Spleen (tissue), 11 donors: ENCODE measurements around the gene CYP26A1. TPM values are rescaled to one million over a fixed set of nuclear protein-coding genes. Genes with fewer than 3 reads are reported as not detected.

Experiments
- DNase-seq: peaks from one replicate; pipeline ENCODE4 v3.0.0-alpha.2; 2020
- H3K27ac ChIP-seq, 8 donors: fragments of 200-600 bp; sonication (generic) in 7 of 8; 1 replicate in 4 of 8; 2 replicates in 4 of 8; pipeline versions ENCODE4 v1.5.0 to v1.8.0; 2016 to 2021; ENCODE audit warnings: inconsistent platforms in 4 of 8, mild to moderate bottlenecking in 4 of 8, moderate library complexity in 1 of 8
- H3K27me3 ChIP-seq, 7 donors: fragments of 200-600 bp; sonication (generic) in 6 of 7; replicated peaks in 1 of 7; 1 replicate in 4 of 7; 2 replicates in 3 of 7; pipeline versions ENCODE4 v1.5.0 to v1.8.0; 2016 to 2021; ENCODE audit warnings: inconsistent platforms in 3 of 7, mild to moderate bottlenecking in 1 of 7
- H3K36me3 ChIP-seq, 6 donors: fragments of 200-600 bp; sonication (generic) in 5 of 6; 1 replicate in 4 of 6; 2 replicates in 2 of 6; pipeline versions ENCODE4 v1.5.0 to v1.8.0; 2016 to 2021; ENCODE audit warnings: inconsistent platforms in 2 of 6
- H3K4me1 ChIP-seq, 6 donors: fragments of 200-600 bp; sonication (generic) in 5 of 6; 1 replicate in 3 of 6; 2 replicates in 3 of 6; pipeline versions ENCODE4 v1.5.0 to v1.8.0; 2016 to 2021; ENCODE audit warnings: inconsistent platforms in 3 of 6
- H3K4me3 ChIP-seq, 8 donors: fragments of 200-600 bp; sonication (generic) in 7 of 8; 1 replicate in 4 of 8; 2 replicates in 4 of 8; pipeline versions ENCODE4 v1.5.0 to v1.8.0; 2016 to 2021; ENCODE audit warnings: inconsistent platforms in 4 of 8, mild to moderate bottlenecking in 4 of 8, moderate library complexity in 2 of 8
- H3K9me3 ChIP-seq, 8 donors: fragments of 200-600 bp; sonication (generic) in 7 of 8; 1 replicate in 4 of 8; 2 replicates in 4 of 8; pipeline versions ENCODE4 v1.5.0 to v1.8.0; 2016 to 2021; ENCODE audit warnings: inconsistent platforms in 4 of 8
- POLR2A ChIP-seq, 3 donors: fragments of 450-650 bp; IDR thresholded peaks; one replicate each; pipeline ENCODE4 v1.5.1; 2017; ENCODE audit warnings: antibody characterized with exemption in 3 of 3, mild to moderate bottlenecking in 1 of 3
- POLR2AphosphoS5 ChIP-seq, 3 donors: sonication (generic); formaldehyde crosslinking; IDR thresholded peaks; one replicate each; pipeline ENCODE4 v1.5.1; 2017; ENCODE audit warnings: antibody characterized with exemption in 3 of 3
- WGBS, 5 donors: extraction: QIAGEN DNeasy Blood & Tissue Kit in 3 of 5; methylation state at CpG; one replicate each; pipeline versions ENCODE4 v1.1.5 to v1.1.7; 2013 to 2018; 5-methylcytosine and 5-hydroxymethylcytosine counted together
- intact Hi-C: fragments of 100-400 bp; cut with DNase I; formaldehyde crosslinking; loops from one replicate; pipeline ENCODE4 v1.15.0; 2023; ENCODE audit warnings: low total_unique reads
- polyA plus RNA-seq, 3 donors: library from polyadenylated mRNA; stranded (reverse); fragments of 200-250 nt; gene quantifications; one replicate each; pipeline ENCODE4 v1.2.1, GENCODE V29; 2013
- total RNA-seq, 7 donors: library from RNA; depleted of rRNA in 3 of 7; stranded (reverse); fragments of >200 nt in 3 of 7; fragmentation: NEBNext Ultra II Directional in 4 of 7; extraction: Animal tissue kit (Norgen Biotek cat#: 25700) in 4 of 7; gene quantifications; one replicate each; pipeline versions ENCODE4 v1.1.0 to v1.2.1, GENCODE V29; 2016 to 2021
- TF ChIP-seq, protein P1 (sequence below), 11 experiments: fragments of 200-600 bp in 7 of 11; fragments of 450-650 bp in 4 of 11; sonication (generic) in 4 of 11; IDR thresholded peaks in 8 of 11; conservative IDR thresholded peaks in 3 of 11; 1 replicate in 7 of 11; 2 replicates in 4 of 11; pipeline versions ENCODE4 v1.4.0 to v1.8.0; 2016 to 2021; ENCODE audit warnings: antibody characterized with exemption in 11 of 11, inconsistent platforms in 4 of 11, mild to moderate bottlenecking in 1 of 11
- donor health status: healthy with polysubstance abuse.
- donor health status: DM: no; HTN: no; CAD: no; lungs with moderate emphysema.
- donor health status: DM: no; HTN: no; CAD: no.
- donor health status: Bipolar disorder and iron deficiency.
- donor health status: healthy.
- donor health status: DM: no; HTN: no; CAD: no.
- donor health status: DM: yes; HTN: yes; CAD: no.

Gene CYP26A1
- total and polyA plus RNA-seq, 10 donors, result 0.03 to 0.22 (median 0.20) TPM; not detected in 6

- no peak for DNase-seq
- H3K4me1 ChIP-seq, result peaks cover 14 to 45% (median 33%) of the 10 kb centered on the region in 6 donors
- TF ChIP-seq POLR2A (IDR thresholded peaks at IDR 0.05), result no peak
- peak in 1 of 3 donors; percentile 27 for TF ChIP-seq POLR2AphosphoS5 (IDR thresholded peaks at IDR 0.05)
- TF ChIP-seq, protein P1, sequence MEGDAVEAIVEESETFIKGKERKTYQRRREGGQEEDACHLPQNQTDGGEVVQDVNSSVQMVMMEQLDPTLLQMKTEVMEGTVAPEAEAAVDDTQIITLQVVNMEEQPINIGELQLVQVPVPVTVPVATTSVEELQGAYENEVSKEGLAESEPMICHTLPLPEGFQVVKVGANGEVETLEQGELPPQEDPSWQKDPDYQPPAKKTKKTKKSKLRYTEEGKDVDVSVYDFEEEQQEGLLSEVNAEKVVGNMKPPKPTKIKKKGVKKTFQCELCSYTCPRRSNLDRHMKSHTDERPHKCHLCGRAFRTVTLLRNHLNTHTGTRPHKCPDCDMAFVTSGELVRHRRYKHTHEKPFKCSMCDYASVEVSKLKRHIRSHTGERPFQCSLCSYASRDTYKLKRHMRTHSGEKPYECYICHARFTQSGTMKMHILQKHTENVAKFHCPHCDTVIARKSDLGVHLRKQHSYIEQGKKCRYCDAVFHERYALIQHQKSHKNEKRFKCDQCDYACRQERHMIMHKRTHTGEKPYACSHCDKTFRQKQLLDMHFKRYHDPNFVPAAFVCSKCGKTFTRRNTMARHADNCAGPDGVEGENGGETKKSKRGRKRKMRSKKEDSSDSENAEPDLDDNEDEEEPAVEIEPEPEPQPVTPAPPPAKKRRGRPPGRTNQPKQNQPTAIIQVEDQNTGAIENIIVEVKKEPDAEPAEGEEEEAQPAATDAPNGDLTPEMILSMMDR (IDR thresholded peaks at IDR 0.05 in 8 of 11, conservative IDR thresholded peaks at IDR 0.05 in 3 of 11), result no peak
- WGBS, 5 donors, result 35 to 53% (median 48%) methylated on average over 48 to 67 of the region's 67 CpGs
- H3K9me3 ChIP-seq, result no peaks in the 10 kb centered on the region
- H3K36me3 ChIP-seq, result peaks cover 0 to 41% (median 10%) of the 10 kb centered on the region in 6 donors
- no peak within 1 kb of the TSS for H3K27ac ChIP-seq
- intact Hi-C loops, result no loop called here
- peak within 1 kb of the TSS in 2 of 8 donors; percentile 32 to 65 for H3K4me3 ChIP-seq
- H3K27me3 ChIP-seq, result peaks cover 0 to 58% (median 37%) of the 10 kb centered on the region in 7 donors
Observed at GRCh38 chr10:93059975-93060886, 13.5 kb upstream of the CYP26A1 start, which contains the start of gene CYP26C1. CYP26C1 (plus strand) TSS chr10:93060798; CDS start chr10:93061264, 466 bp downstream.

GRCh38 chr10:93060887-93061593 lies 12.7 kb upstream of the CYP26A1 start:
- H3K36me3 ChIP-seq, result peaks cover 0 to 41% (median 10%) of the 10 kb centered on the region in 6 donors
- peaks cover 0 to 67% (median 45%) of the 10 kb centered on the region in 7 donors for H3K27me3 ChIP-seq
- H3K4me1 ChIP-seq, result peaks cover 14 to 53% (median 39%) of the 10 kb centered on the region in 6 donors
- no peak overlapping the region for H3K27ac ChIP-seq
- H3K9me3 ChIP-seq, result no peaks in the 10 kb centered on the region
- H3K4me3 ChIP-seq, result peak overlapping the region in 1 of 8 donors; percentile 65
- intact Hi-C loops, result no loop called here
- DNase-seq, result no peak
- 31 to 49% (median 47%) methylated on average over 42 to 45 of the region's 45 CpGs for WGBS, 5 donors
- TF ChIP-seq POLR2A (IDR thresholded peaks at IDR 0.05), result no peak
- TF ChIP-seq, protein P1 (IDR thresholded peaks at IDR 0.05 in 8 of 11, conservative IDR thresholded peaks at IDR 0.05 in 3 of 11), result no peak
- TF ChIP-seq POLR2AphosphoS5 (IDR thresholded peaks at IDR 0.05), result peak in 1 of 3 donors; percentile 9

GRCh38 chr10:93061594-93062513 lies 11.8 kb upstream of the CYP26A1 start:
- intact Hi-C loops, result no loop called here
- 5 to 17% (median 8%) methylated on average over 34 to 57 of the region's 57 CpGs for WGBS, 5 donors
- peak; percentile 78 for DNase-seq
- H3K27ac ChIP-seq, result peak overlapping the region in 4 of 8 donors; percentile 12 to 46 (median 36)
- H3K4me3 ChIP-seq, result peak overlapping the region; percentile 18 to 65 (median 38)
- TF ChIP-seq POLR2A (IDR thresholded peaks at IDR 0.05) (no peak), POLR2AphosphoS5 (IDR thresholded peaks at IDR 0.05) (peak; percentile 5 to 63 (median 40))
- TF ChIP-seq, protein P1 (IDR thresholded peaks at IDR 0.05 in 8 of 11, conservative IDR thresholded peaks at IDR 0.05 in 3 of 11), result no peak
- peaks cover 14 to 57% (median 40%) of the 10 kb centered on the region in 6 donors for H3K4me1 ChIP-seq
- H3K27me3 ChIP-seq, result peaks cover 0 to 75% (median 53%) of the 10 kb centered on the region in 7 donors
- H3K9me3 ChIP-seq, result no peaks in the 10 kb centered on the region
- H3K36me3 ChIP-seq, result peaks cover 0 to 38% (median 10%) of the 10 kb centered on the region in 6 donors
